ENCODE data around the gene LAMA3. TPM values are rescaled to one million over a fixed set of nuclear protein-coding genes. Genes with fewer than 3 reads are reported as not detected.
A peak's percentile ranks its signal among the peaks of the same experiment; 100 is the strongest.

Gene LAMA3
- total RNA-seq, 1 donor: 2.4 TPM

- no peak for DNase-seq (ENCODE audit: low read depth in 2 of 3, low spot score in 2 of 3)
Measured at GRCh38 chr18:23842305-23842704, 153.1 kb downstream of the LAMA3 start.

GRCh38 chr18:23844991-23845680 is 155.9 kb downstream of the LAMA3 start:
- DNase-seq (ENCODE audit: low read depth in 2 of 3, low spot score in 2 of 3): no peak

- DNase-seq (ENCODE audit: low read depth in 2 of 3, low spot score in 2 of 3): no peak
Measured at GRCh38 chr18:23845988-23846630, 156.9 kb downstream of the LAMA3 start.

GRCh38 chr18:23847321-23847986 is 158.2 kb downstream of the LAMA3 start:
- DNase-seq (ENCODE audit: low read depth in 2 of 3, low spot score in 2 of 3): no peak

GRCh38 chr18:23849141-23849540 is 159.9 kb downstream of the LAMA3 start:
- no peak for DNase-seq (ENCODE audit: low read depth in 2 of 3, low spot score in 2 of 3)

GRCh38 chr18:23850215-23850614 is 161.0 kb downstream of the LAMA3 start:
- no peak for DNase-seq (ENCODE audit: low read depth in 2 of 3, low spot score in 2 of 3)

- DNase-seq (ENCODE audit: low read depth in 2 of 3, low spot score in 2 of 3): no peak
Measured at GRCh38 chr18:23851470-23852002, 162.3 kb downstream of the LAMA3 start.

GRCh38 chr18:23852236-23853045 is 163.2 kb downstream of the LAMA3 start:
- DNase-seq (ENCODE audit: low read depth in 2 of 3, low spot score in 2 of 3): no peak

- DNase-seq (ENCODE audit: low read depth in 2 of 3, low spot score in 2 of 3): peak in 1 of 3 donors; percentile 53
Measured at GRCh38 chr18:23853448-23854195, 164.4 kb downstream of the LAMA3 start.

- DNase-seq (ENCODE audit: low read depth in 2 of 3, low spot score in 2 of 3): no peak
Measured at GRCh38 chr18:23855721-23856120, 166.5 kb downstream of the LAMA3 start.

- no peak for DNase-seq (ENCODE audit: low read depth in 2 of 3, low spot score in 2 of 3)
Measured at GRCh38 chr18:23856466-23857163, 167.4 kb downstream of the LAMA3 start.

- no peak for DNase-seq (ENCODE audit: low read depth in 2 of 3, low spot score in 2 of 3)
Measured at GRCh38 chr18:23857164-23857552, 167.9 kb downstream of the LAMA3 start.

GRCh38 chr18:23857756-23858155 is 168.5 kb downstream of the LAMA3 start:
- DNase-seq (ENCODE audit: low read depth in 2 of 3, low spot score in 2 of 3): no peak

GRCh38 chr18:23859466-23860336 is 170.4 kb downstream of the LAMA3 start:
- no peak for DNase-seq (ENCODE audit: low read depth in 2 of 3, low spot score in 2 of 3)

- no peak for DNase-seq (ENCODE audit: low read depth in 2 of 3, low spot score in 2 of 3)
Measured at GRCh38 chr18:23861326-23861725, 172.1 kb downstream of the LAMA3 start.

- DNase-seq (ENCODE audit: low read depth in 2 of 3, low spot score in 2 of 3): peak in 1 of 3 donors; percentile 60
Measured at GRCh38 chr18:23861805-23862470, 172.7 kb downstream of the LAMA3 start.

- peak in 1 of 3 donors; percentile 46 for DNase-seq (ENCODE audit: low read depth in 2 of 3, low spot score in 2 of 3)
Measured at GRCh38 chr18:23864624-23865023, 175.4 kb downstream of the LAMA3 start.

- peak in 1 of 3 donors; percentile 45 for DNase-seq (ENCODE audit: low read depth in 2 of 3, low spot score in 2 of 3)
Measured at GRCh38 chr18:23867006-23867405, 177.8 kb downstream of the LAMA3 start.
